GM18511 (cell line): ENCODE data around the gene KCTD21.
"Not testable (repeated sequence)": the region's sequence is repeated elsewhere in the genome, so short reads cannot be mapped to it uniquely, and the experiment has no call there.

ENCODE experiments used
- ATAC-seq: cut with Tn5 transposase; IDR thresholded peaks from one replicate; pipeline ENCODE4 v1.9.1; 2021; ENCODE audit warnings: mild to moderate bottlenecking, moderate library complexity; ENCODE audit not compliant: unreplicated experiment

Gene KCTD21

DNA sequence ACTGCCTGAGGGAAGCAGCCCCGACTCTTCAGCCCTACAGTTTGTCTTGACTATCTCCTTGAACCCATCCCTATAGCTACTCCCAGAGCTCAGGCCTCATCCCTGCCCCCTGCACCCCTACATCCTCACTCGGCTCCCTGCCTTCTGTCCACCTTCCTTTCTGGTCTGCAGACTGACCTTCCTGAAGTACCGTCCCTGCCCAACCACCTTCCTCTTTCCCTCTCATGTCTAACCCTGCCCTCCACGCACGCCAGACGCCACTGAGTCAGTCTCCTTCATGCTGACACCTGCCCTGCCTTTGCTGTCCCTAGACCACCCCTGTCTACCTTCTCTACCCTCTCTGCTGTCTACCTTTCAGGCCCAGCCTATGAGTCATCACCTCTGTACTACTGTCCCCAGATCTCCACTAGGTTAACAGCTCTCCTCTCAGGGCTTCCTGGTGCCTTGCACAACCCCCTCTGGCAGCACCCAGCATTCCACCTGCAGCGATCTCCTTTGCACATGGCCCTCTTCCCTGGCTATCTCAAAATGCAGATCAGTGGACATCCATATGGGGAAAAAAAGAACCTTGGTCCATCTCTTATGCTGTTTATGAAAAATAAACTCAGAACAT, 8.9 kb downstream of the KCTD21 start:
- no peak for ATAC-seq

DNA sequence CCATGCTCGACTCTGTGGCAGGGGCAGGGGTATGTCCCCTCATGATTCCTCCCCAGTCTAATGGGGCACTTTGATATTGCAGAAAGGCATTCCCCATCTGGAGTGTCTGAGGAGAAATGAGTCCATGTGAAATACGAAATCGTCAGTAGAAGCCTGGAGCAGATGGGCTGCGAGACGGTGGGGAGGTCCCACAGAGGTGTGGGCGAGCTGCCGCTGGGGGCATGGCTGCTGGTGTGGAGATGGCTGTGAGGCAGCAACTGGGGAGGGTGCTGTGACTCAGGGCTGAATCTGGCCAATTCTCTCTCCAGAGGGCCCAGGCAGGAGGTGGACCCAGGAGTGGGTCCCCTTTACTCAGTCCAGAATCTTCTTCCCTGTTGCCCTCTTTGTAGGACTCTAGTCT, 11.2 kb downstream of the KCTD21 start:
- ATAC-seq = no peak

DNA sequence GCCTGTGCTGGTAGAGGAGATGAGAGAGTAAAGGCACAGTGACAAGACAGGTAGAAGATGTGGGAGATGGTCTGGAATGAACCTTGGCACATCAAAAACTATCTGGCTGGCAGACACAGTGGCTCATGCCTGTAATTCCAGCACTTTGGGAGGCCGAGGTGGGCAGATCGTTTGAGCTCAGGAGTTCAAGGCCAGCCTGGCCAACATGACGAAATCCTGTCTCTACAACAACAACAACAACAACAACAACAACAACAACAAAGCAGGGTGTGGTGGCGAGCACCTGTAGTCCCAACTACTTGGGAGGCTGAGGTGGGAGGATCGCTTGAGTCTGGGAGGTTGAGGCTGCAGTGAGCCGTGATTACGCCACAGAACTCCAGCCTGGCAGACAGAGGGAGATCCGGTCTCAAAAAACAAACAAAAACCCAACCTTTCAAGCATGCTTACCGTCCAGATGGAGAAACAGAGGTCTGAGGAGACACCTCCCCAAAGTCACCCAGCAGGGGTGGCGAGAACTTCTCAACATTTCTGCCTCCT, 11.8 kb downstream of the KCTD21 start:
- no peak for ATAC-seq

DNA sequence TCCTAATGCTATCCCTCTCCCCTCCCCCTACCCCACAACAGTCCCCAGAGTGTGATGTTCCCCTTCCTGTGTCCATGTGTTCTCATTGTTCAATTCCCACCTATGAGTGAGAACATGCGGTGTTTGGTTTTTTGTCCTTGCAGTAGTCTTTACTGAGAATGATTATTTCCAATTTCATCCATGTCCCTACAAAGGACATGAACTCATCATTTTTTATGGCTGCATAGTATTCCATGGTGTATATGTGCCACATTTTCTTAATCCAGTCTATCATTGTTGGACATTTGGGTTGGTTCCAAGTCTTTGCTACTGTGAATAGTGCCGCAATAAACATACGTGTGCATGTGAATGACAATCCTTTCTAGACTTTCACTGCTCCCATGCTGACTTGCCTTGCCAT, 12.6 kb downstream of the KCTD21 start:
- ATAC-seq = not testable (repeated sequence)

- ATAC-seq = no peak
Measured at GRCh38 chr11:78171951-78172350, 16.5 kb downstream of the KCTD21 start.

DNA sequence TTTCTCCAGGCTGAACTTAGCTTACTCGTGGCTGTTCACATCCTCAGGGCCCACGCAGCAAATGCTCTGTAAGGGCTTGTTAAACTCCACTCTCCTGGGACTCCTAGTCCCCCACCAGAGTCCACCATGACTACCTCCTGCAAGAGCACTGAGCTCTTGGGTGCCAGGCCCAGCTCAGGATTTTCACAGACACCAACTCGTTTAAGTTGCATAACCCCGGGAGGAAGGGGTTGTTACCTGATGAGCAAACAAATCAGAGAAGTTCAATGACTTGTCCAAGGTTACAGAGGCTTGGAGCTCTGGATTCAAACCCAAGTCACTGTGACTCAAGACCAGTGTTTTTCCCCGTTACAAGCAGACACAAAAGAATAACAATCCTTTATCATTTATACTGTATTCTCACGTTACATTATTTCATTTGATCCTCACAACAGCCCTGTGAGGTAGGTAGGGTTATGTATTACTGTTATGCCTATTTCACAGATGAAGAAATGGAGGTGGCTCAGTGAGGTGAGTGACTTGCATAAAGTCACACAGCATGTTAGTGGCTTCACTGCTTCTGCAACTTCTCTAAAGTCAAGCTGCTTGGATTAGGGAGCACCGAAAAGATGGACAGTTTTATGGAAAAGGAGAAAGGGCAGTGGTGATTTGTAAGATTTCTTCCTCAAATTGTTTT, 17.4 kb downstream of the KCTD21 start:
- no peak for ATAC-seq

GRCh38 chr11:78170413-78170812, 18.0 kb downstream of the KCTD21 start:
- ATAC-seq = no peak

DNA sequence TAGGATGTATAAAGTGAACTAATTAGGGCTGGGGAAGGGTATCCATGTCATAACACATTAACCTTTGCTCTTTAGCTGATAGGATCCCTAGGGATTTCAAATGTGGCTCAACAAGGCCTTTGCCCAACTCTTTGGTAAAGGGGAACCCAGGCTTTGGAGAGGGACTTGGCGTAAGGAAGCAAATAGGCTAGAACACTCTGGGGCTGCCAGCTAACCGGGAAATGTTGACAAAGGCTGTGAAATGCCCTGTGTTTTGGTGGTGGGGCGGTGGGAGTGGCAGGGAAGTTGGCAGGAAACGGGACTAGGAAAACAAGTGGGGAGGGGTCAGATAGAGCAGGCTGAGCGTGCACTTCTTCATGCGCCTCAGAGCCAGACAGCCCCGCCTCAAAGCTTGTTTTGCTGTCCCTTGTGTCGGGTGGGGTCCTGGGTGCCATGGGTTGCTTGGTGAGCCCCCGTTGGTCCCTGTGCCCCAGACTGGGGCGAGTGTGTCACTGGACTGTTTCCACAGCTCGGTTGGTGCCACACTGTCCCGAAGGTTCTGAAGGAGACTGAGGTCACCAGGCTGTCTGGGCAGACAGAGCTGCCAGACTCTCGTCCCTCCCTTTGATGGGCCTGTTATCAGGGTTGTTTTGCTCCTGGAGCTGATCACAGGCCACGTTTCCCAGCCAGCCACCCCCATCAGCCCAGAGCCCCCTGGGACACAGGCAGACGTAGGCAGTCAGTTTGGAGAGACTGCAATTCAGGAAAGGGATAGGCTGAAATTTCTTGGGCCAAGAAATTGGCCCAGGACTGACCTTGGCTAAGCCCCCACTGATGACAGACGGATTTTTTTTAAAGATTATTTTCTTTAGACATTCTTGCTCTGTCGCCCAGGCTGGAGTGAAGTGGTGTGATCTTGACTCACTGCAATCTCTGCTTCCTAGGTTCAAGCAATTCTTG, 19.6 kb downstream of the KCTD21 start:
- ATAC-seq = no peak

DNA sequence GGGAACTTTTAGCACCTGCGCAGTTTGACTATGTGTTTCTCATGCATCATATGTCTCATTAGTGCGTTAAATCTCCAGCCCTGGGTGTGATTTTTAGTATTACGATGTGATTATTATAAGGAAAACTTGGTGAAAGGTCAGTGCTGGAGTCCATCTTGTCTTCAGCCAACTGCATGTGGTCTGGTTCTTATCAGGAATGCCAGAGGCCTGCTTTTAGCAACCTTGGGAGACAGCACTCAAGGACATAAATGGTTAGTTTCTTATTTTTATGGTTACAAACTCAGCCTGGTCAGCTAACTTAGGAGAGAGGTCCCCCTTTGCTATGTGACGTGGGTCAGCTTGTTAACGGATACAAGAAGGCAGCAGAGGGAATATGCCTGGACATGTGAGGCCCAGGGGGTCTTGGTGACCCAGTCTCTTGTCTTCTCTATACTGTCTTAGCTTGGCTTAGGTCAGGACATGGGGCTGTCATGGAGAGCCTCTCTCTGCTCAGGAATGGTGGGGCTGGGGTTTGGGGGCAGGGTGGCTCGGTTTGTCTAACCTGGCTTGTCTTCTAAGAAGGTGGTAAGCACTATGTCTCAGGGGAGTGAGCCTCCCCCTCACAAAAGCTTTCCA, 21.5 kb downstream of the KCTD21 start:
- ATAC-seq = no peak

DNA sequence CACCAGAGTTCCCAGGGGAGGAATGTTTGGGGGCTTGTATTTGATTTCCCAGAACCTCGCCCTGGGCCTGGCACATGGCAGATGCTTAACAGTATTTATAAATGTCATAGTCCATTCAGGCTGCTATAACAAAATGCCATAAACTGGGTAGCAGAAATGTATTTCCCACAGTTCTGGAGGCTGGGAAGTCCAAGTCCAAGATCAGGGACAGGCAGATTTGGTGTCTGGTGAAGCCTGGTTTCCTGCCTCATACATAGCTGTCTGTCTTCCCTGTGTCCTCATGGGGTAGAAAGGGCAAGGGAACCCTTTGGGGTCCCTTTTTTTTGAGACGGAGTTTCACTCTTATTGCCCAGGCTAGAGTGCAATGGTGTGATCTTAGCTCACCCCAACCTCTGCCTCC, 24.0 kb downstream of the KCTD21 start:
- no peak for ATAC-seq

DNA sequence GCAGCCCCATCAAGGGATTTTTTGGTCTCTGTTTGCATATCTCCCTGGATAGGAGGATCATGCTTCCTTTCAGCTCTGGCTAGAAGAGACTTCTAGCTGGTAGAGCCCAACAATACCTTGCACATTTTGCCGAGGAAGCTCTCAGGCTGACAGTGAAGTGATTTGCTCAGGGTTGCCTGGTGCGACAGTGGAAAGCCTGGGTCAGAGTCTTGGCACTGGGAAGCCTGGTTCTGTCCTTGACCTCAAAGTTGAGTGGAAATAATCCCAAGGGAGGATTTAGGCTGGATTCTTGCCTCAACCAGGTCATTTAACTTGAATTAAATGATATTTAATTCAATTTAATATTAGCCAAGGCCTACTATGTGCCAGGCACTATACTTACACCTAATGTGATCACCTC, 24.6 kb downstream of the KCTD21 start:
- ATAC-seq = no peak

- ATAC-seq = no peak
Measured at GRCh38 chr11:78161962-78162371, 26.5 kb downstream of the KCTD21 start.

DNA sequence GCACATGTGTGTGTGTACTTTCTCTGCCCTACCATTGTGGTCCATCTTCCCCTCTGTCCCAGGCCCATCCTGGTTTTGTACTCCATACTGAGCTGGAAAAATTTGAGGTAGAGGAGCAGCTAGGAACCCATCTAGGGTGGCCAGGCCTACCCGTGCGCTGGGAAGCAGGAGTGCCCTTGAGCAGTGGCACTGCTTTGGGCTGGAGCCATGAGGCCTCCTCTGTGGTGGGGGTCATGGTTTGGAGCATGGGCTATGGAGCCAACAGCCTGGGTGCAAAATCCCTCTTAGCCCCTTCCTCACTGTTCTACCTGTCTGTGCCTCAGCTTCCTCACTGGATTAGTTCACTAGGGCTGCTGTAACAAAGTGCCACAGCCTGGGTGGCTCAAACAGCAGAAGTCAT, 27.1 kb downstream of the KCTD21 start:
- ATAC-seq = no peak

GRCh38 chr11:78160557-78160956, 27.9 kb downstream of the KCTD21 start:
- ATAC-seq = no peak

GRCh38 chr11:78158987-78159652, 29.3 kb downstream of the KCTD21 start:
- ATAC-seq = no peak

GRCh38 chr11:78156127-78156844, 32.1 kb downstream of the KCTD21 start:
- ATAC-seq = no peak

DNA sequence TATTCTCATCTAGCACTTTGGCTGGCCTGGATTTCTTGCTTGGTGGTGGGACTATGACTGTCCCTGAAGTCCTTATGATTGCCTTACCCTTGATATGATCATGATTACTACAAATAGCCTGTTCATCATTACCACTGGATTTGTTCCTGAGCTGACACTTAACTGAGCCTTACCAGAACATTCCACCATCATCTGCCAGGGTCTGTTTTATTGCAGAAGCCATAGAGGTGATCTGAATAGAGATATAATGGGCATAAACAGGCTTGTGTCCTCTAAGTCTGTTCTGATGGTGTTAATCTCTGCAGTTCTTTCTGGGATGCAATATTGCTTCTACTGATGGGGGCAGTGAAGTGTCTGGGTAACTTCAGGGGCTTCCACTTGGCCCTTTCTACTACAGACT, 36.6 kb downstream of the KCTD21 start:
- no peak for ATAC-seq

DNA sequence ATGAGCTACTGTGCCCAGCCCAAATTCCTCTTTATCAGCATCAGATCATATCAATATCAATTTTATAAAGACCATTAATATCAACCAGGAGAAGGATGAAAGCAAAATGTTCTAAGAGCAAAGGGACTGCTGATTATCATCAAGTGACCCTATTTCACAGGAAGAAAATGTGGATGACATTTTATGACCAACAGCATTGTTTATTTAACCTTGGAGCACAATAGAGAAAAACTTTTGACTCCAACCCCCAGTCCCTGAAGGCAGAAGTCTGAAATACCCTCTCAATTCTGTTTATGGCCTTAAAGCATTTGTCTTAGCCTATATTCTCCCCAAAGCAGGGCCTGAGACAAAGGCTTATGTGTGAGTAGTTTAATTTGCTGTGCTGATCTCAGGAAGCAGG, 37.7 kb downstream of the KCTD21 start:
- ATAC-seq = no peak

DNA sequence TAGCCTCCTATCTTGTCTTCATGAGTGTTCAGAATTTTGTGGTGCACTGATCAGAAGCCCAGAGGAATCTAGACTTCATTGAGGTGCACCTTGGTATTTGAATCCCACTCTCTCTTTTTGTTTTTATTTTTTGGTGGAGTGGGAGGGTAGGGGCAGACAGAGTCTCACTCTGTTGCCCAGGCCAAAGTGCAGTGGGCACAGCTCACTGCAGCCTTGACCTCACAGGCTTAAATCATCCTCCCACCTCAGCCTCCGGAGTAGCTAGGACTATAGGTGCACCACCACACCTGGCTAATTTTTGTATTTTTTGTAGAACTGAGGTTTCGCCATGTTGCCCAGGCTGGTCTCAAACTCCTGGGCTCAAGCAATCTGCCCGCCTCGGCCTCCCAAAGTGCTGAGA, 38.1 kb downstream of the KCTD21 start:
- ATAC-seq = no peak

DNA sequence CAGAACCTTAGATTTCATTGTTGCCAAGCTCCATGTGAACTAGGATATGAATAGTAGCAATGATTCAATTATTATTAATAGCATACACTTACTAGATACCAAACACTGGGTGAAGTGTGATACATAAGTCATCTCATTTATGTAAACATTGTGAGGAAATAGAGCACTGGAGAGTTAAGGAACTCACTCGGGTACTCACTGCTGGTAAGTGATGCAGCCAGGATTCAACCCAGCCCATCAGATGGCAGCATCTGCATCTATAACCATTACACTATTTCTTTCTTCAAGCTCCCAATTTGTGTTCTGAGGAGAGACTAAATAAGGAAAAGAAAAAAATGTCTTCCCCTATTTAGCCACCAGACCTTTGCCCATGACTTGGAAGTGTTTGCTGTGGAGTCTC, 38.8 kb downstream of the KCTD21 start:
- ATAC-seq = no peak
